Progenitor cell of endocrine pancreas (in vitro differentiated cells): ENCODE results near the gene PMPCA. TPM values are rescaled to one million over a fixed set of nuclear protein-coding genes. Genes with fewer than 3 reads are reported as not detected.

Experiments used
- DNase-seq: peaks from one replicate; pipeline ENCODE4 v3.0.0; 2021; ENCODE audit warnings: low spot score; ENCODE audit not compliant: unreplicated experiment
- H3K27ac Mint-ChIP-seq: 2 replicates; pipeline ENCODE4 v1.8.0; 2021; ENCODE audit warnings: mild to moderate bottlenecking, moderate library complexity, mixed read lengths
- H3K27me3 Mint-ChIP-seq: 2 replicates; pipeline ENCODE4 v1.8.0; 2021; ENCODE audit warnings: mixed read lengths
- H3K36me3 Mint-ChIP-seq: 2 replicates; pipeline ENCODE4 v1.8.0; 2022; ENCODE audit warnings: mixed read lengths; ENCODE audit not compliant: insufficient read depth
- H3K4me1 Mint-ChIP-seq: 2 replicates; pipeline ENCODE4 v1.8.0; 2021; ENCODE audit warnings: low read depth, mixed read lengths
- H3K4me3 Mint-ChIP-seq: 2 replicates; pipeline ENCODE4 v1.8.0; 2021; ENCODE audit warnings: low read depth, mild to moderate bottlenecking, moderate library complexity, mixed read lengths
- H3K9me3 Mint-ChIP-seq: 2 replicates; pipeline ENCODE4 v1.8.0; 2021; ENCODE audit warnings: low read depth, mixed read lengths
- total RNA-seq: library from RNA; stranded (reverse); gene quantifications from 2 replicates; pipeline ENCODE4 v1.2.1, GENCODE V29; 2021
- TF ChIP-seq, protein P1 (sequence below): fragments of 200-600 bp; sonication (generic); IDR thresholded peaks from one replicate; pipeline ENCODE4 v1.5.0; 2021; ENCODE audit warnings: antibody characterized with exemption, mild to moderate bottlenecking; ENCODE audit not compliant: unreplicated experiment

PMPCA gene
- total RNA-seq, 1 donor from 2014 or later: 68.3 TPM

DNA sequence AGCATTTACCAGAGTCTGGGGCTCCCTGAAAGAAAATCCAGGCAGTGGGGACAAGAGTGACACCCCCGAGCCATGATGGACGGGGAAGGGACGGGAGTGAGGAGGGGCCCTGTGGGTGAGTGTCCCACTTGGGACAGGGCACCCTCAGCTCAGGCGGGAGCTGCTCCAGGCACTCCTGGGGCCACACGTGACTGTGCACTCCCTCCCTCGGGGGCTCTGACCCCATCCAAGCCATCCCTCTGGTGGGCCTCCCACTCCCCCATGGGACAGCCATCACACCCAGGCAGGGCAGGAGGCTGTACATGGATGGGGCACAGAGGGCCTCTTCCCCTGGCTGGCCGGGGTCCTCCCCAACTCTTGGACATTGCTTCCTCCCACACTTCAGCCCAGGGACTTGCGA is 34.0 kb upstream of the PMPCA start:
- no peak for DNase-seq
- Mint-ChIP-seq H3K27ac (no peak overlapping the region), H3K4me1 (peaks cover 2% of the 10 kb centered on the region), H3K36me3 (no peaks in the 10 kb centered on the region), H3K9me3 (no peaks in the 10 kb centered on the region), H3K4me3 (no peak overlapping the region), H3K27me3 (no peaks in the 10 kb centered on the region)
- TF ChIP-seq, protein P1, sequence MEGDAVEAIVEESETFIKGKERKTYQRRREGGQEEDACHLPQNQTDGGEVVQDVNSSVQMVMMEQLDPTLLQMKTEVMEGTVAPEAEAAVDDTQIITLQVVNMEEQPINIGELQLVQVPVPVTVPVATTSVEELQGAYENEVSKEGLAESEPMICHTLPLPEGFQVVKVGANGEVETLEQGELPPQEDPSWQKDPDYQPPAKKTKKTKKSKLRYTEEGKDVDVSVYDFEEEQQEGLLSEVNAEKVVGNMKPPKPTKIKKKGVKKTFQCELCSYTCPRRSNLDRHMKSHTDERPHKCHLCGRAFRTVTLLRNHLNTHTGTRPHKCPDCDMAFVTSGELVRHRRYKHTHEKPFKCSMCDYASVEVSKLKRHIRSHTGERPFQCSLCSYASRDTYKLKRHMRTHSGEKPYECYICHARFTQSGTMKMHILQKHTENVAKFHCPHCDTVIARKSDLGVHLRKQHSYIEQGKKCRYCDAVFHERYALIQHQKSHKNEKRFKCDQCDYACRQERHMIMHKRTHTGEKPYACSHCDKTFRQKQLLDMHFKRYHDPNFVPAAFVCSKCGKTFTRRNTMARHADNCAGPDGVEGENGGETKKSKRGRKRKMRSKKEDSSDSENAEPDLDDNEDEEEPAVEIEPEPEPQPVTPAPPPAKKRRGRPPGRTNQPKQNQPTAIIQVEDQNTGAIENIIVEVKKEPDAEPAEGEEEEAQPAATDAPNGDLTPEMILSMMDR: no peak

DNA sequence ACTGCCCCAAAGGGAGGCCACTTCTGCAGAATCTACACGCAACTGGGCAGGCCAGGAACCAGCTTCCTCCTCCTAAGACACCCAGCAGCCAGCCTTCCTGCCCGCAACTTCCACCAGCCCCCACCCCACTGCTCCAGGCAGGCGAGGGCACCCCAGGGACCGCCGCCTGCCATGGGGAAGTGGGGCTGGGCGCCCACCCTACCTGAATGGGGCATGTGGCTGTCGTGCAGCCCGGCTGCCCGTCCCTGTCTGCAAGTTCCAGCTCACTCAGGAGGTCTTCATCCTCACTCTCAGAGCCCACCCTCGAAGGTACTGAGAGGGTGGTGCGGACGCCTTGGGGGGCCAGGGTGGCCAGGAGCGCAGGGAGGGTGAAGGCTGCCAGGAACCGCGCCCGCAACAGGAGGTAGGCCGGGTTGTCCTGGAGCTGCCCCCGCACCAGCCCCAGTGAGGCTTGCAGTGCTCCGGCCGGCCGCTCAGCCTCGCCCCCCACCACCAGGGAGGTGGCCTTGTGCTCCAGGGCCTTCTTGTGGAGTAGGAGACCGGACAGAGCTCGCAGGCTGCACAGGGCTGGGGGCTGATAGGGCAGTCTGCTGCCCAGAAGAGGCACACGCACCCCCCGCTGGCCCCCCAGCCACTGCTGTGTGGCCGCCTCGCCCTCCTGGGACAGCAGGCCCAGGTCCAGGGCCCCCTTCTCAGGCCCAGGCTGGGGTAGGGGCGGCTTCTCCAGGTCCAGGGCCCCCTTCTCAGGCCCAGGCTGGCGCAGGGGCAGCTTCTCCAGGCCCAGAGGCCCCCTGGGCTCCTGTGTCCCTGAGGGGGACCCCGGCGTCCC is 32.9 kb upstream of the PMPCA start:
- Mint-ChIP-seq H3K9me3 (no peaks in the 10 kb centered on the region), H3K27ac (no peak overlapping the region)

DNA sequence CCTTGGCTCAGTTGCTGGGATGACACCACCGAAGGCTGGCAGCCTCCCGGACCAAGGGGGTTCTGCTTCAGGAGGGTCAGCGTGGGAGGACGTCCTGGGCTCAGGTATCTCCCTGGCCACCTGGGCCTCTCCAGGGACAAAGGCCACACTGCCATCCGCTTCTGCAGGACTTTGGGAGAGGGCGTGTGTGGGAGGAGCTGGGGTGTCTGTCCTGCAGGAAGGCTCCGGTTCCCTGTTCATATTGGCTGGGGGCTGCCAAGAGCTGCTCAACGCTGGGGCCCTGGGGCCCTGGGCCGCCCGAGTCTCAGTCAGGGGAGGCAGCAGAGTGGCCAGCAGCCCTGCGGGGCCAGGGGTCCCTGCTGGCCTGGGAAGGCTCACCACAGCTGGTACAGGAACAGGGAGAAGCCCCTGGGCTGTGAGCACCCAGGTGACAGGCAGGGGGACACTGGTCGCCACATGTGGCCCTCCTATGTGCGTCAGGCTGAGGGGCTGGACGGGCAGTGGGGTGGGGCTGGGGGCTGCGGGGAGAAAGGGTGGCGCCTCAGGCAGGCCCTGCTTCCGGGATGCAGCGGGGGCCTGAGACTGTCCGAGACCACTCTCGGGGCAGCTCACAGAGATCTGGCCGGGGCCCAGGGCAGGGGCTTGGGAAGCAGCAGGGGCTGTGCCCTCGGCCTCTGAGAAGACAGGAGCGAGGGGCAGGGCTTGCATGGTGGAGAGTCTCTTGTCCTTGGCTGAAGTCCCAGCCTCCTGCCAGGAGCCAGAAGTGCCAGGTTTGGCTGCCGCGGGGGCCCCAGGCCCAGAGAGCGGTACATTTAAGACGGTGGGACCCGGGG is 32.1 kb upstream of the PMPCA start:
- DNase-seq: no peak
- no peaks in the 10 kb centered on the region for H3K27me3 Mint-ChIP-seq
- TF ChIP-seq, protein P1: no peak
- H3K4me1 Mint-ChIP-seq: no peaks in the 10 kb centered on the region
- H3K9me3 Mint-ChIP-seq: no peaks in the 10 kb centered on the region
- H3K27ac Mint-ChIP-seq: no peak overlapping the region
- H3K36me3 Mint-ChIP-seq: no peaks in the 10 kb centered on the region
- no peak overlapping the region for H3K4me3 Mint-ChIP-seq

More for the DNA sequence above, 32.9 kb upstream of the PMPCA start:
- Mint-ChIP-seq H3K4me3 (no peak overlapping the region), H3K36me3 (no peaks in the 10 kb centered on the region), H3K4me1 (peaks cover 2% of the 10 kb centered on the region), H3K27me3 (no peaks in the 10 kb centered on the region)
- TF ChIP-seq, protein P1: no peak
- no peak for DNase-seq

- Mint-ChIP-seq H3K27ac (no peak overlapping the region), H3K36me3 (no peaks in the 10 kb centered on the region), H3K9me3 (no peaks in the 10 kb centered on the region), H3K4me3 (no peak overlapping the region), H3K4me1 (no peaks in the 10 kb centered on the region), H3K27me3 (no peaks in the 10 kb centered on the region)
- TF ChIP-seq, protein P1: no peak
- no peak for DNase-seq
Measured at GRCh38 chr9:136379003-136379287, 31.5 kb upstream of the PMPCA start.

GRCh38 chr9:136379401-136379800 is 31.1 kb upstream of the PMPCA start:
- H3K4me1 Mint-ChIP-seq: no peaks in the 10 kb centered on the region
- DNase-seq: no peak
- no peaks in the 10 kb centered on the region for H3K27me3 Mint-ChIP-seq
- H3K9me3 Mint-ChIP-seq: no peaks in the 10 kb centered on the region
- TF ChIP-seq, protein P1: no peak
- H3K36me3 Mint-ChIP-seq: no peaks in the 10 kb centered on the region
- H3K4me3 Mint-ChIP-seq: no peak overlapping the region
- H3K27ac Mint-ChIP-seq: no peak overlapping the region
